GM12801 (cell line): ENCODE data around the gene NFKBIA.

Source experiments
- TF ChIP-seq, protein P1 (sequence below): IDR thresholded peaks from one replicate; pipeline ENCODE4 v1.5.1; 2011; ENCODE audit warnings: control low read depth; ENCODE audit not compliant: insufficient read length; ENCODE audit errors: extremely low read depth

The NFKBIA gene

DNA sequence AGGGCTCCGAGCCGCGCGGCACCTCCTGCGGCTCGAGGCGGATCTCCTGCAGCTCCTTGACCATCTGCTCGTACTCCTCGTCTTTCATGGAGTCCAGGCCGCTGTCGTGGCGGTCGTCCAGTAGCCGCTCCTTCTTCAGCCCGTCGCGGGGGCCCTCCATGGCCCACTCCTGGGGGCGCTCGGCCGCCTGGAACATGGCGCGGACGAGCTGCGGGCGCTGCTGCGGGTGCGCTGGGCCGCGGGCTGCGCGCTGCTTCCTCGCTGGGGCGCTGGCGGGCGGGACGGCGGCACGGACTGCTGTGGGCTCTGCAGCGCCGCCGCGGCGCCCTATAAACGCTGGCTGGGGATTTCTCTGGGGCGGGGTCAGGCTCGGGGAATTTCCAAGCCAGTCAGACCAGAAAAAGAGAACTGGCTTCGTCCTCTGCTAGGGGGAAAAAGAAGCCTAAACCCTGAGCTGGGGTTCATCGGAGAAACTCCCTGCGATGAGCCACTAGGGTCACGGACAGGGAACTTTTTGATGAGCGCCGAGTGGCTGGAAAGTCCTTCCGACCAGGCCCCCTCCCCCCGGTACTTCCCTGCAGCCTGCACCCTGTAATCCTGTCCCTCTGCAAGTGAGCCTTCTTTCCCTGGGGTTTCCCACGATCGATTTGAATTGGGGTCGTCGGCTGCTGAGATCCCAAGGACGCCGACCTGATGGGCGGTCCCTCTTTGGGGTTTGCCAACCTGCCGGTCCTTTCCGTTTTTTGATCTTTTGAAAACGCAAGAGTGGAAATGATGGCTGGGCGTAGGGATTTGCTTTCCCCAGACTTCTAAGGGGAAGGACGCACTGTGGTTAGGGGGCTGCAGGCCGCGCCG lies at the start of gene NFKBIA:
Gene NFKBIA (minus strand): TSS at position 301 of the 855 bp plus-strand sequence. CDS start 105 bp downstream, at position 196.
- TF ChIP-seq, protein P1, sequence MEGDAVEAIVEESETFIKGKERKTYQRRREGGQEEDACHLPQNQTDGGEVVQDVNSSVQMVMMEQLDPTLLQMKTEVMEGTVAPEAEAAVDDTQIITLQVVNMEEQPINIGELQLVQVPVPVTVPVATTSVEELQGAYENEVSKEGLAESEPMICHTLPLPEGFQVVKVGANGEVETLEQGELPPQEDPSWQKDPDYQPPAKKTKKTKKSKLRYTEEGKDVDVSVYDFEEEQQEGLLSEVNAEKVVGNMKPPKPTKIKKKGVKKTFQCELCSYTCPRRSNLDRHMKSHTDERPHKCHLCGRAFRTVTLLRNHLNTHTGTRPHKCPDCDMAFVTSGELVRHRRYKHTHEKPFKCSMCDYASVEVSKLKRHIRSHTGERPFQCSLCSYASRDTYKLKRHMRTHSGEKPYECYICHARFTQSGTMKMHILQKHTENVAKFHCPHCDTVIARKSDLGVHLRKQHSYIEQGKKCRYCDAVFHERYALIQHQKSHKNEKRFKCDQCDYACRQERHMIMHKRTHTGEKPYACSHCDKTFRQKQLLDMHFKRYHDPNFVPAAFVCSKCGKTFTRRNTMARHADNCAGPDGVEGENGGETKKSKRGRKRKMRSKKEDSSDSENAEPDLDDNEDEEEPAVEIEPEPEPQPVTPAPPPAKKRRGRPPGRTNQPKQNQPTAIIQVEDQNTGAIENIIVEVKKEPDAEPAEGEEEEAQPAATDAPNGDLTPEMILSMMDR: no peak

- TF ChIP-seq, protein P1: no peak
Observed at GRCh38 chr14:35446450-35446849, 41.9 kb upstream of the NFKBIA start.

- TF ChIP-seq, protein P1: no peak
Observed at GRCh38 chr14:35444104-35444503, 39.6 kb upstream of the NFKBIA start.

- TF ChIP-seq, protein P1: no peak
Observed at GRCh38 chr14:35441160-35441559, 36.6 kb upstream of the NFKBIA start.

GRCh38 chr14:35438910-35439713 lies 34.6 kb upstream of the NFKBIA start:
- TF ChIP-seq, protein P1: no peak

DNA sequence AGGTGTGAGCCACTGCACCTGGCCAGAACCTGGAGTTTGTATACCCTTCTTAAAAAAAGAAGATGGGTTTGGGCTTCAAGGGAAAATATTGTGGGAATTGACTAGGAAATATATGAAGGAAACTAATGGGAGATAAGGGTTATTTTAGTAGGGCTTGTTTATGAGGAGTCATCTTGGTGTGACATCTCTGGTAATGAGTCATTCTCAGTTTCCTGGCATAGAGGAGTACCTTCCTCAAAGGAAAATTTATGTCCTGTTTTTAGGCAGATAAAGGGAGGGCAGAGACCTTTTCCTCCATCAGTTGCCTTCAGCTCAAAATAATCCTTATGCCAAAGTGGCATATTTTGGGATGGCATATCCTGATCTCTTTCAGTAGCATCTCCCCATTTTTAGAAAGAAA lies 30.6 kb upstream of the NFKBIA start:
- TF ChIP-seq, protein P1: no peak

DNA sequence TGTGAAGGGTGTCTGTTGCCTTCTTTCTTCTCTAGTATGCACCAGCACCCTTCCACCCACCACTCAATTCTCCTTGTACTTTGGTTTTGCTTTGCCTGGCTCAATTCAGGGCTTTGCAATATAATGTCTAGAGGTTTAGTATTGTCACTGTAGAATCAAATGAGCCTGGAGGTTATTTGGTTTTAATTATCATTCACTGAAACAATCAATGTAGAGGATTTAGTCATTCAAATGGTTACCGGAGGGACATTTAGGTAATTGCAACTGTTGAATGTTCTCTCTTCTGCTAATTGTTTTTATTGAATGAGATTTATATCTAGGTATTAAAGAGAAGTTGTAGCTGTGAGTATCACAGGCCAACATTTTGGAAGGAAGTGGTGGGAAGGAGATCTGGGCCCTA lies 29.3 kb upstream of the NFKBIA start:
- TF ChIP-seq, protein P1: no peak
